ENCODE measurements around the gene KNDC1.

- no peak for TF ChIP-seq CTCF (IDR thresholded peaks at IDR 0.05 in 8 of 11, conservative IDR thresholded peaks at IDR 0.05 in 3 of 11)
- TF ChIP-seq POLR2A (IDR thresholded peaks at IDR 0.05): no peak
- TF ChIP-seq POLR2AphosphoS5 (IDR thresholded peaks at IDR 0.05): no peak
Observed at GRCh38 chr10:133162910-133163856, 3.2 kb downstream of the KNDC1 start.
